GM23248 (cell line): ENCODE results near the gene PKHD1. TPM values are rescaled to one million over a fixed set of nuclear protein-coding genes. Genes with fewer than 3 reads are reported as not detected.

Source experiments
- DNase-seq: peaks from one replicate; pipeline ENCODE4 v3.0.0-alpha.2; 2015
- H2AFZ ChIP-seq: fragments of 200-600 bp; sonication (generic); 2 replicates; pipeline ENCODE4 v1.6.1; 2016; ENCODE audit warnings: antibody characterized with exemption
- H3F3A ChIP-seq: fragments of 200-600 bp; sonication (generic); 2 replicates; pipeline ENCODE4 v1.6.1; 2016; ENCODE audit warnings: mild to moderate bottlenecking, antibody characterized with exemption, mixed run types; ENCODE audit not compliant: insufficient read depth
- H3K27ac ChIP-seq: fragments of 200-600 bp; sonication (generic); 2 replicates; pipeline ENCODE4 v1.5.1; 2016; ENCODE audit warnings: mild to moderate bottlenecking
- H3K27me3 ChIP-seq: fragments of 200-600 bp; sonication (generic); replicated peaks from 2 replicates; pipeline ENCODE4 v1.6.1; 2016; ENCODE audit warnings: mild to moderate bottlenecking; ENCODE audit not compliant: insufficient read depth
- H3K36me3 ChIP-seq: fragments of 200-600 bp; sonication (generic); 2 replicates; pipeline ENCODE4 v1.6.1; 2016; ENCODE audit warnings: low read depth, mild to moderate bottlenecking
- H3K4me1 ChIP-seq: fragments of 200-600 bp; sonication (generic); 2 replicates; pipeline ENCODE4 v1.6.1; 2016; ENCODE audit warnings: mild to moderate bottlenecking; ENCODE audit not compliant: insufficient read depth
- H3K4me2 ChIP-seq: fragments of 200-600 bp; sonication (generic); one replicate; pipeline ENCODE4 v1.6.1; 2016; ENCODE audit warnings: mild to moderate bottlenecking; ENCODE audit not compliant: unreplicated experiment
- H3K4me3 ChIP-seq: fragments of 200-600 bp; sonication (generic); 2 replicates; pipeline ENCODE4 v1.5.1; 2016; ENCODE audit warnings: mild to moderate bottlenecking
- H3K79me2 ChIP-seq: fragments of 200-600 bp; sonication (generic); 2 replicates; pipeline ENCODE4 v1.6.1; 2016; ENCODE audit warnings: mild to moderate bottlenecking; ENCODE audit not compliant: insufficient read depth
- H3K9ac ChIP-seq: fragments of 200-600 bp; sonication (generic); 2 replicates; pipeline ENCODE4 v1.6.1; 2016; ENCODE audit warnings: mild to moderate bottlenecking
- H3K9me2 ChIP-seq: fragments of 200-600 bp; sonication (generic); 2 replicates; pipeline ENCODE4 v1.6.1; 2016; ENCODE audit warnings: mixed run types, mild to moderate bottlenecking, moderate library complexity; ENCODE audit not compliant: insufficient read depth
- H3K9me3 ChIP-seq: fragments of 200-600 bp; sonication (generic); one replicate; pipeline ENCODE4 v1.6.1; 2017; ENCODE audit warnings: low read depth
- H4K20me1 ChIP-seq: fragments of 200-600 bp; sonication (generic); 2 replicates; pipeline ENCODE4 v1.6.0; 2016; ENCODE audit not compliant: insufficient read depth
- EZH2 ChIP-seq: fragments of 200-600 bp; sonication (generic); IDR thresholded peaks from 2 replicates; pipeline ENCODE4 v1.6.1; 2018; ENCODE audit warnings: antibody characterized with exemption, mild to moderate bottlenecking; ENCODE audit not compliant: insufficient read depth, poor library complexity, severe bottlenecking
- EZH2phosphoT487 ChIP-seq: fragments of 200-600 bp; sonication (generic); IDR thresholded peaks from 2 replicates; pipeline ENCODE4 v1.6.1; 2018; ENCODE audit warnings: antibody characterized with exemption, moderate library complexity, mild to moderate bottlenecking, low read depth; ENCODE audit not compliant: insufficient read depth
- in situ Hi-C: fragments of 300-500 bp; cut with MboI; formaldehyde crosslinking; loops from 2 replicates; pipeline ENCODE4 v1.15.0; 2020
- polyA plus RNA-seq: library from polyadenylated mRNA; unstranded; fragments of >200 nt; fragmentation: Nextera tagmentation; extraction: Ambion mirVana; gene quantifications from 2 replicates; pipeline ENCODE4 v1.2.1, GENCODE V29; 2016
- small RNA-seq: library from RNA; depleted of rRNA; stranded (forward); fragments of <200 nt; gene quantifications from one replicate; pipeline ENCODE3, GENCODE V24; 2014; ENCODE audit warnings: low read depth, low replicate concordance
- total RNA-seq: library from RNA; depleted of rRNA; stranded (reverse); fragments of >200 nt; shearing (Covaris generic); gene quantifications from 2 replicates; pipeline ENCODE4 v1.2.3, GENCODE V29; 2014; rRNA removed

Gene PKHD1
- total and polyA plus RNA-seq, 2 experiments from 2014 or later: not detected

- H3K79me2 ChIP-seq: no peaks in the 10 kb centered on the region
- no peaks in the 10 kb centered on the region for H3K9me2 ChIP-seq
- no peak for DNase-seq
- no peak overlapping the region for H3K9ac ChIP-seq
- H3K36me3 ChIP-seq: no peaks in the 10 kb centered on the region
- H3K27ac ChIP-seq: no peak overlapping the region
- in situ Hi-C loops: no loop called here
- no peak overlapping the region for H3K4me3 ChIP-seq
- no peak overlapping the region for H3K4me2 ChIP-seq
- H3K9me3 ChIP-seq: no peaks in the 10 kb centered on the region
- no peak for TF ChIP-seq EZH2phosphoT487
- no peak for TF ChIP-seq EZH2
- no peak overlapping the region for H2AFZ ChIP-seq
- H4K20me1 ChIP-seq: no peaks in the 10 kb centered on the region
- no peaks in the 10 kb centered on the region for H3K27me3 ChIP-seq
- no peaks in the 10 kb centered on the region for H3F3A ChIP-seq
- H3K4me1 ChIP-seq: no peaks in the 10 kb centered on the region
Observed at GRCh38 chr6:51565472-51565871, 521.9 kb downstream of the PKHD1 start.

Small RNA genes within 50 kb of the gene (small RNA-seq; reads per million reads assigned to genes)
- gene RN7SL580P: not detected

Other genes starting within 250 kb of the PKHD1 start
- gene IL17A, start 98.8 kb upstream of the PKHD1 start, total RNA-seq: not detected in 2 replicates
- not detected in 2 replicates for gene IL17A, start 98.8 kb upstream of the PKHD1 start, polyA plus RNA-seq
- gene IL17F, start 156.9 kb upstream of the PKHD1 start, total RNA-seq: not detected in 2 replicates
- gene IL17F, start 156.9 kb upstream of the PKHD1 start, polyA plus RNA-seq: not detected in 2 replicates
- 41.8 and 54.9 TPM in 2 replicates for gene MCM3, start 197.1 kb upstream of the PKHD1 start, total RNA-seq
- gene MCM3, start 197.1 kb upstream of the PKHD1 start, polyA plus RNA-seq: 29.8 and 30.6 TPM in 2 replicates